A673 (cell line): ENCODE measurements around the gene HGFAC. TPM values are rescaled to one million over a fixed set of nuclear protein-coding genes. Genes with fewer than 3 reads are reported as not detected.

Experiments used
- BruUV-seq: library from RNA; stranded (reverse); fragments of 400-500 nt; replicated peaks from 2 replicates; lab custom pipeline; 2021; lab: Mats Ljungman, UMichigan
- CTCF ChIA-PET: fragments of 300-600 bp; sonication (Branson Sonifier 250); formaldehyde crosslinking; loops from one replicate; lab custom pipeline; 2022; ENCODE audit warnings: antibody characterized with exemption; lab: Charles Lee
- POLR2A ChIA-PET: fragments of 300-600 bp; sonication (Branson Sonifier 250); formaldehyde crosslinking; loops from one replicate; lab custom pipeline; 2022; ENCODE audit warnings: antibody characterized with exemption; ENCODE audit not compliant: low non-redundant PET; lab: Charles Lee
- DNase-seq: peaks from one replicate; pipeline ENCODE4 v3.0.0-alpha.2; 2015; ENCODE audit warnings: low spot score
- H3K27ac ChIP-seq: fragments of 200-600 bp; sonication (generic); 2 replicates; pipeline ENCODE4 v1.5.1; 2016; ENCODE audit warnings: mixed run types, low read depth, mild to moderate bottlenecking, mixed read lengths, antibody characterized with exemption, low read length; ENCODE audit not compliant: poor library complexity, severe bottlenecking
- H3K27me3 ChIP-seq: fragments of 200-600 bp; sonication (generic); replicated peaks from 2 replicates; pipeline ENCODE4 v1.6.1; 2017; ENCODE audit warnings: mixed run types, low read depth, mild to moderate bottlenecking, mixed read lengths, antibody characterized with exemption, low read length; ENCODE audit not compliant: insufficient read depth, poor library complexity
- H3K36me3 ChIP-seq: fragments of 200-600 bp; sonication (generic); 2 replicates; pipeline ENCODE4 v1.6.1; 2016; ENCODE audit warnings: mixed run types, mild to moderate bottlenecking, mixed read lengths, antibody characterized with exemption, low read length; ENCODE audit not compliant: insufficient read depth, poor library complexity, severe bottlenecking
- H3K4me1 ChIP-seq: fragments of 200-600 bp; sonication (generic); 2 replicates; pipeline ENCODE4 v1.6.1; 2017; ENCODE audit warnings: mixed run types, mild to moderate bottlenecking, mixed read lengths, antibody characterized with exemption, low read length; ENCODE audit not compliant: insufficient read depth, poor library complexity, severe bottlenecking
- H3K4me3 ChIP-seq: fragments of 200-600 bp; sonication (generic); 2 replicates; pipeline ENCODE4 v1.5.1; 2016; ENCODE audit warnings: low read depth, mixed run types, mild to moderate bottlenecking, mixed read lengths, low read length; ENCODE audit not compliant: poor library complexity, severe bottlenecking
- H3K9me3 ChIP-seq: fragments of 200-600 bp; sonication (generic); 2 replicates; pipeline ENCODE4 v1.6.1; 2016; ENCODE audit warnings: mixed run types, low read depth, mild to moderate bottlenecking, mixed read lengths, antibody characterized with exemption, low read length; ENCODE audit not compliant: poor library complexity, severe bottlenecking
- CTCF ChIP-seq: fragments of 300-800, 200-600 bp; sonication (generic); conservative IDR thresholded peaks from 2 replicates; pipeline ENCODE4 v1.5.1; 2017; ENCODE audit warnings: low read depth, mild to moderate bottlenecking, antibody characterized with exemption, low read length, moderate library complexity, mixed read lengths
- EZH2 ChIP-seq: fragments of 200-600 bp; sonication (generic); IDR thresholded peaks from 2 replicates; pipeline ENCODE4 v1.6.1; 2017; ENCODE audit warnings: borderline replicate concordance, low read depth, mild to moderate bottlenecking, mixed read lengths, antibody characterized with exemption, low read length; ENCODE audit not compliant: poor library complexity, severe bottlenecking
- intact Hi-C: fragments of 100-400 bp; cut with micrococcal nuclease; formaldehyde crosslinking; loops from one replicate; pipeline ENCODE4 v1.10.0; 2022; ENCODE audit not compliant: unreplicated experiment
- total RNA-seq: library from RNA; stranded (reverse); gene quantifications from 2 replicates; pipeline ENCODE4 v1.2.3, GENCODE V29; 2021

The HGFAC gene
- total RNA-seq, 1 experiment from 2014 or later: 4.8 TPM

GRCh38 chr4:3487861-3488260, 46.1 kb downstream of the HGFAC start:
- H3K4me1 ChIP-seq: no peaks in the 10 kb centered on the region
- H3K27ac ChIP-seq: no peak overlapping the region
- H3K9me3 ChIP-seq: no peaks in the 10 kb centered on the region
- CTCF ChIA-PET: no interaction called here
- no TSS peak for BruUV-seq
- H3K36me3 ChIP-seq: no peaks in the 10 kb centered on the region
- POLR2A ChIA-PET: no interaction called here
- H3K4me3 ChIP-seq: no peak overlapping the region
- DNase-seq: no peak
- TF ChIP-seq CTCF: no peak
- TF ChIP-seq EZH2: no peak
- intact Hi-C loops: no loop called here
- H3K27me3 ChIP-seq: peaks cover 58% of the 10 kb centered on the region

GRCh38 chr4:3488820-3489219, 47.1 kb downstream of the HGFAC start:
- no peak overlapping the region for H3K4me3 ChIP-seq
- BruUV-seq: no TSS peak
- POLR2A ChIA-PET: no interaction called here
- peaks cover 52% of the 10 kb centered on the region for H3K27me3 ChIP-seq
- no peak for DNase-seq
- no peaks in the 10 kb centered on the region for H3K36me3 ChIP-seq
- intact Hi-C loops: no loop called here
- no peaks in the 10 kb centered on the region for H3K9me3 ChIP-seq
- TF ChIP-seq EZH2 (no peak), CTCF (no peak)
- no peaks in the 10 kb centered on the region for H3K4me1 ChIP-seq
- CTCF ChIA-PET: no interaction called here
- no peak overlapping the region for H3K27ac ChIP-seq

DNA sequence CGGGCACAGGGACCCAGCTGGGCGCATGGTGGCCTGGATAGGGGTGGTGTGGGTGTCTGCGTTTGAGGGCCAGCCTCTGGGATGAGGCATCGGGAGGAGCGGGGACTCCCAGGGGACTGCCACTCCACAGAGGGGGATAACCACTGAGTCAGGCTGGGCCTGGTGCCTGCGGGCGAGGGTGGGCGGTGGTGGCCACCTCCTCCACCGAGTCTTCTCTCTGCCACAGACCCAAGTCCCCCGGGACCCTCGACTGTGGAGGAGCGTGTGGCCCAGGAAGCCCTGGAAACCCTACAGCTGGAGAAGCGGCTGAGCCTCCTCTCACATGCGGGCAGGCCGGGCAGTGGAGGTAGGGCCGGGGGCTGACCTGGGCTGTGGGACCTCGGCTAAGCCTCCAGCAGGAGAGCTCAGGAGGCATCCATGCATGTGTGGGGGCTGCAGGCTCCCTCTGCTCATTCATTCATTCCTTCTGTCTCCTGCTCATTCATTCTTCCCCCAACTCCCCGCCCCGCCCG, 47.7 kb downstream of the HGFAC start:
- H3K27ac ChIP-seq: no peak overlapping the region
- CTCF ChIA-PET: no interaction called here
- intact Hi-C loops: no loop called here
- DNase-seq: peak; percentile 70
- POLR2A ChIA-PET: no interaction called here
- H3K36me3 ChIP-seq: no peaks in the 10 kb centered on the region
- no peak for TF ChIP-seq CTCF
- TF ChIP-seq EZH2: no peak
- no peaks in the 10 kb centered on the region for H3K9me3 ChIP-seq
- no TSS peak for BruUV-seq
- H3K27me3 ChIP-seq: peaks cover 45% of the 10 kb centered on the region
- H3K4me3 ChIP-seq: no peak overlapping the region
- H3K4me1 ChIP-seq: no peaks in the 10 kb centered on the region
